ENCODE measurements around the gene SMAD2. TPM values are rescaled to one million over a fixed set of nuclear protein-coding genes. Genes with fewer than 3 reads are reported as not detected.

The SMAD2 gene
- total RNA-seq, 1 experiment from 2014 or later = 167 TPM

GRCh38 chr18:47790036-47790435 lies 140.4 kb downstream of the SMAD2 start:
- intact Hi-C loops (cut with micrococcal nuclease) = no loop called here
- TF ChIP-seq, protein P1, sequence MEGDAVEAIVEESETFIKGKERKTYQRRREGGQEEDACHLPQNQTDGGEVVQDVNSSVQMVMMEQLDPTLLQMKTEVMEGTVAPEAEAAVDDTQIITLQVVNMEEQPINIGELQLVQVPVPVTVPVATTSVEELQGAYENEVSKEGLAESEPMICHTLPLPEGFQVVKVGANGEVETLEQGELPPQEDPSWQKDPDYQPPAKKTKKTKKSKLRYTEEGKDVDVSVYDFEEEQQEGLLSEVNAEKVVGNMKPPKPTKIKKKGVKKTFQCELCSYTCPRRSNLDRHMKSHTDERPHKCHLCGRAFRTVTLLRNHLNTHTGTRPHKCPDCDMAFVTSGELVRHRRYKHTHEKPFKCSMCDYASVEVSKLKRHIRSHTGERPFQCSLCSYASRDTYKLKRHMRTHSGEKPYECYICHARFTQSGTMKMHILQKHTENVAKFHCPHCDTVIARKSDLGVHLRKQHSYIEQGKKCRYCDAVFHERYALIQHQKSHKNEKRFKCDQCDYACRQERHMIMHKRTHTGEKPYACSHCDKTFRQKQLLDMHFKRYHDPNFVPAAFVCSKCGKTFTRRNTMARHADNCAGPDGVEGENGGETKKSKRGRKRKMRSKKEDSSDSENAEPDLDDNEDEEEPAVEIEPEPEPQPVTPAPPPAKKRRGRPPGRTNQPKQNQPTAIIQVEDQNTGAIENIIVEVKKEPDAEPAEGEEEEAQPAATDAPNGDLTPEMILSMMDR (IDR thresholded peaks at IDR 0.05; ENCODE audit: unreplicated experiment) = no peak
- no peaks in the 10 kb centered on the region for H3K4me1 Mint-ChIP-seq (ENCODE audit: insufficient read depth, unreplicated experiment)
- ChIA-PET POLR2A (interaction anchor here (0.8 kb wide), 1 partner anchor 25 kb away, joined by 4 read pairs; no protein-coding TSS in a partner anchor), CTCF (interaction anchor here (0.5 kb wide), 1 partner anchor 41 kb away, joined by 3 read pairs; no protein-coding TSS in a partner anchor)
- H3K27ac Mint-ChIP-seq (ENCODE audit: low read depth, unreplicated experiment) = no peak overlapping the region
- H3K36me3 Mint-ChIP-seq (ENCODE audit: insufficient read depth, unreplicated experiment) = no peaks in the 10 kb centered on the region
- BruUV-seq (replicated peaks) = no TSS peak
- no peaks in the 10 kb centered on the region for H3K9me3 Mint-ChIP-seq (ENCODE audit: unreplicated experiment)
- H3K27me3 Mint-ChIP-seq (ENCODE audit: insufficient read depth, unreplicated experiment) = peaks cover 16% of the 10 kb centered on the region
- no peak for DNase-seq (ENCODE audit: unreplicated experiment)
- no peak overlapping the region for H3K4me3 Mint-ChIP-seq (ENCODE audit: unreplicated experiment)

GRCh38 chr18:47788621-47789020 lies 141.8 kb downstream of the SMAD2 start:
- no peak for DNase-seq (ENCODE audit: unreplicated experiment)
- POLR2A ChIA-PET = no interaction called here
- intact Hi-C loops (cut with micrococcal nuclease) = no loop called here
- BruUV-seq (replicated peaks) = no TSS peak
- Mint-ChIP-seq H3K27me3 (ENCODE audit: insufficient read depth, unreplicated experiment) (peaks cover 21% of the 10 kb centered on the region), H3K4me3 (ENCODE audit: unreplicated experiment) (no peak overlapping the region), H3K36me3 (ENCODE audit: insufficient read depth, unreplicated experiment) (no peaks in the 10 kb centered on the region), H3K4me1 (ENCODE audit: insufficient read depth, unreplicated experiment) (no peaks in the 10 kb centered on the region), H3K9me3 (ENCODE audit: unreplicated experiment) (peaks cover 8% of the 10 kb centered on the region), H3K27ac (ENCODE audit: low read depth, unreplicated experiment) (no peak overlapping the region)
- TF ChIP-seq, protein P1 (IDR thresholded peaks at IDR 0.05; ENCODE audit: unreplicated experiment) = no peak
- CTCF ChIA-PET = no interaction called here

- no TSS peak for BruUV-seq (replicated peaks)
- TF ChIP-seq, protein P1 (IDR thresholded peaks at IDR 0.05; ENCODE audit: unreplicated experiment) = no peak
- H3K4me1 Mint-ChIP-seq (ENCODE audit: insufficient read depth, unreplicated experiment) = peaks cover 5% of the 10 kb centered on the region
- intact Hi-C loops (cut with micrococcal nuclease) = no loop called here
- H3K36me3 Mint-ChIP-seq (ENCODE audit: insufficient read depth, unreplicated experiment) = no peaks in the 10 kb centered on the region
- no peak overlapping the region for H3K4me3 Mint-ChIP-seq (ENCODE audit: unreplicated experiment)
- peaks cover 8% of the 10 kb centered on the region for H3K9me3 Mint-ChIP-seq (ENCODE audit: unreplicated experiment)
- DNase-seq (ENCODE audit: unreplicated experiment) = no peak
- H3K27me3 Mint-ChIP-seq (ENCODE audit: insufficient read depth, unreplicated experiment) = peaks cover 22% of the 10 kb centered on the region
- POLR2A ChIA-PET = no interaction called here
- no peak overlapping the region for H3K27ac Mint-ChIP-seq (ENCODE audit: low read depth, unreplicated experiment)
- CTCF ChIA-PET = interaction anchor here (0.7 kb wide), 1 partner anchor 249 kb away, joined by 5 read pairs; no protein-coding TSS in a partner anchor
Observed at GRCh38 chr18:47781561-47781960, 148.9 kb downstream of the SMAD2 start.

- Mint-ChIP-seq H3K9me3 (ENCODE audit: unreplicated experiment) (peaks cover 8% of the 10 kb centered on the region), H3K36me3 (ENCODE audit: insufficient read depth, unreplicated experiment) (no peaks in the 10 kb centered on the region), H3K4me3 (ENCODE audit: unreplicated experiment) (no peak overlapping the region), H3K4me1 (ENCODE audit: insufficient read depth, unreplicated experiment) (peaks cover 5% of the 10 kb centered on the region), H3K27ac (ENCODE audit: low read depth, unreplicated experiment) (no peak overlapping the region), H3K27me3 (ENCODE audit: insufficient read depth, unreplicated experiment) (peaks cover 36% of the 10 kb centered on the region)
- TF ChIP-seq, protein P1 (IDR thresholded peaks at IDR 0.05; ENCODE audit: unreplicated experiment) = no peak
- DNase-seq (ENCODE audit: unreplicated experiment) = no peak
- no TSS peak for BruUV-seq (replicated peaks)
- CTCF ChIA-PET = interaction anchor here (0.6 kb wide), 1 partner anchor 10 kb away, joined by 4 read pairs; no protein-coding TSS in a partner anchor
- POLR2A ChIA-PET = no interaction called here
- intact Hi-C loops (cut with micrococcal nuclease) = no loop called here
Observed at GRCh38 chr18:47780011-47780725, 150.3 kb downstream of the SMAD2 start.
